Measurements from ENCODE around the gene ALPP.

- TF ChIP-seq CTCF (tag by site-specific recombination; IDR thresholded peaks at IDR 0.05) (no peak), ZNF362 (tag by site-specific recombination; IDR thresholded peaks at IDR 0.05) (no peak), ZNF274 (IDR thresholded peaks at IDR 0.05; ENCODE audit: low read length) (no peak), ZNF274 (tag by site-specific recombination; IDR thresholded peaks at IDR 0.05; ENCODE audit: borderline replicate concordance) (no peak), REST (tag by site-specific recombination; IDR thresholded peaks at IDR 0.05) (no peak), ATF2 (tag by site-specific recombination; IDR thresholded peaks at IDR 0.05; ENCODE audit: low read depth) (no peak), SP2 (tag by site-specific recombination; IDR thresholded peaks at IDR 0.05) (no peak), ZNF792 (tag by site-specific recombination; IDR thresholded peaks at IDR 0.05) (no peak), ZNF449 (tag by site-specific recombination; IDR thresholded peaks at IDR 0.05) (no peak), YY1 (tag by site-specific recombination; IDR thresholded peaks at IDR 0.05) (no peak), ZNF175 (tag by site-specific recombination; IDR thresholded peaks at IDR 0.05) (no peak), BCL11A (tag by site-specific recombination; IDR thresholded peaks at IDR 0.05; ENCODE audit: low read depth) (no peak), ZNF18 (tag by site-specific recombination; IDR thresholded peaks at IDR 0.05) (no peak)
Measured at GRCh38 chr2:232332940-232333259, 45.7 kb upstream of the ALPP start.

Data from HEK293 (cell line).